Progenitor cell of endocrine pancreas (in vitro differentiated cells): ENCODE results near the gene ZNF579. TPM values are rescaled to one million over a fixed set of nuclear protein-coding genes. Genes with fewer than 3 reads are reported as not detected.
A peak's percentile ranks its signal among the peaks of the same experiment; 100 is the strongest.

Experiments
- DNase-seq: peaks from one replicate; pipeline ENCODE4 v3.0.0; 2021; ENCODE audit warnings: low spot score; ENCODE audit not compliant: unreplicated experiment
- H3K27ac Mint-ChIP-seq: 2 replicates; pipeline ENCODE4 v1.8.0; 2021; ENCODE audit warnings: mild to moderate bottlenecking, moderate library complexity, mixed read lengths
- H3K27me3 Mint-ChIP-seq: 2 replicates; pipeline ENCODE4 v1.8.0; 2021; ENCODE audit warnings: mixed read lengths
- H3K36me3 Mint-ChIP-seq: 2 replicates; pipeline ENCODE4 v1.8.0; 2022; ENCODE audit warnings: mixed read lengths; ENCODE audit not compliant: insufficient read depth
- H3K4me1 Mint-ChIP-seq: 2 replicates; pipeline ENCODE4 v1.8.0; 2021; ENCODE audit warnings: low read depth, mixed read lengths
- H3K4me3 Mint-ChIP-seq: 2 replicates; pipeline ENCODE4 v1.8.0; 2021; ENCODE audit warnings: low read depth, mild to moderate bottlenecking, moderate library complexity, mixed read lengths
- H3K9me3 Mint-ChIP-seq: 2 replicates; pipeline ENCODE4 v1.8.0; 2021; ENCODE audit warnings: low read depth, mixed read lengths
- total RNA-seq: library from RNA; stranded (reverse); gene quantifications from 2 replicates; pipeline ENCODE4 v1.2.1, GENCODE V29; 2021
- TF ChIP-seq, protein P1 (sequence below): fragments of 200-600 bp; sonication (generic); IDR thresholded peaks from one replicate; pipeline ENCODE4 v1.5.0; 2021; ENCODE audit warnings: antibody characterized with exemption, mild to moderate bottlenecking; ENCODE audit not compliant: unreplicated experiment

Gene ZNF579
- total RNA-seq, 1 donor from 2014 or later = 29.1 TPM

DNA sequence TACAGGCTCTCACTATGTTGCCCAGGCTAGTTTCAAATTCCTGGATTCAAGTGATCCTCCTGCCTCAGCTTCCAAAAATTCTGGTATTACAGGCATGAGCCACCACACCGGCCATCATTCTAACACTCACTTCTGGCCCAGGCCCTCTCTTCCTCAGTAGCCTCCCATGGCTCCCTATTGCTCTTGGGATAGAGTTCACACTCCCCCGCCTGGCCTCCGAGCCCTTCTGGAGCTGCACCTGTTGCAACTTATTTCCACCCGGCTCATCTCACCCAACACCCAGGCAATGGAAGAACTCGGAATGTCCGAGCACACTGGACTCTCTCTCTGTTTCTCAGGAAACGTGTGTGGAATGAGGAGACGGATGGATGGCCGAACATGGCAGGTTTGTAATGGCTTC, 26.3 kb downstream of the ZNF579 start:
- H3K4me1 Mint-ChIP-seq = peaks cover 22% of the 10 kb centered on the region
- peaks cover 15% of the 10 kb centered on the region for H3K27me3 Mint-ChIP-seq
- no peak for DNase-seq
- TF ChIP-seq, protein P1, sequence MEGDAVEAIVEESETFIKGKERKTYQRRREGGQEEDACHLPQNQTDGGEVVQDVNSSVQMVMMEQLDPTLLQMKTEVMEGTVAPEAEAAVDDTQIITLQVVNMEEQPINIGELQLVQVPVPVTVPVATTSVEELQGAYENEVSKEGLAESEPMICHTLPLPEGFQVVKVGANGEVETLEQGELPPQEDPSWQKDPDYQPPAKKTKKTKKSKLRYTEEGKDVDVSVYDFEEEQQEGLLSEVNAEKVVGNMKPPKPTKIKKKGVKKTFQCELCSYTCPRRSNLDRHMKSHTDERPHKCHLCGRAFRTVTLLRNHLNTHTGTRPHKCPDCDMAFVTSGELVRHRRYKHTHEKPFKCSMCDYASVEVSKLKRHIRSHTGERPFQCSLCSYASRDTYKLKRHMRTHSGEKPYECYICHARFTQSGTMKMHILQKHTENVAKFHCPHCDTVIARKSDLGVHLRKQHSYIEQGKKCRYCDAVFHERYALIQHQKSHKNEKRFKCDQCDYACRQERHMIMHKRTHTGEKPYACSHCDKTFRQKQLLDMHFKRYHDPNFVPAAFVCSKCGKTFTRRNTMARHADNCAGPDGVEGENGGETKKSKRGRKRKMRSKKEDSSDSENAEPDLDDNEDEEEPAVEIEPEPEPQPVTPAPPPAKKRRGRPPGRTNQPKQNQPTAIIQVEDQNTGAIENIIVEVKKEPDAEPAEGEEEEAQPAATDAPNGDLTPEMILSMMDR = no peak
- H3K36me3 Mint-ChIP-seq = no peaks in the 10 kb centered on the region
- H3K9me3 Mint-ChIP-seq = no peaks in the 10 kb centered on the region
- H3K4me3 Mint-ChIP-seq = no peak overlapping the region
- no peak overlapping the region for H3K27ac Mint-ChIP-seq

DNA sequence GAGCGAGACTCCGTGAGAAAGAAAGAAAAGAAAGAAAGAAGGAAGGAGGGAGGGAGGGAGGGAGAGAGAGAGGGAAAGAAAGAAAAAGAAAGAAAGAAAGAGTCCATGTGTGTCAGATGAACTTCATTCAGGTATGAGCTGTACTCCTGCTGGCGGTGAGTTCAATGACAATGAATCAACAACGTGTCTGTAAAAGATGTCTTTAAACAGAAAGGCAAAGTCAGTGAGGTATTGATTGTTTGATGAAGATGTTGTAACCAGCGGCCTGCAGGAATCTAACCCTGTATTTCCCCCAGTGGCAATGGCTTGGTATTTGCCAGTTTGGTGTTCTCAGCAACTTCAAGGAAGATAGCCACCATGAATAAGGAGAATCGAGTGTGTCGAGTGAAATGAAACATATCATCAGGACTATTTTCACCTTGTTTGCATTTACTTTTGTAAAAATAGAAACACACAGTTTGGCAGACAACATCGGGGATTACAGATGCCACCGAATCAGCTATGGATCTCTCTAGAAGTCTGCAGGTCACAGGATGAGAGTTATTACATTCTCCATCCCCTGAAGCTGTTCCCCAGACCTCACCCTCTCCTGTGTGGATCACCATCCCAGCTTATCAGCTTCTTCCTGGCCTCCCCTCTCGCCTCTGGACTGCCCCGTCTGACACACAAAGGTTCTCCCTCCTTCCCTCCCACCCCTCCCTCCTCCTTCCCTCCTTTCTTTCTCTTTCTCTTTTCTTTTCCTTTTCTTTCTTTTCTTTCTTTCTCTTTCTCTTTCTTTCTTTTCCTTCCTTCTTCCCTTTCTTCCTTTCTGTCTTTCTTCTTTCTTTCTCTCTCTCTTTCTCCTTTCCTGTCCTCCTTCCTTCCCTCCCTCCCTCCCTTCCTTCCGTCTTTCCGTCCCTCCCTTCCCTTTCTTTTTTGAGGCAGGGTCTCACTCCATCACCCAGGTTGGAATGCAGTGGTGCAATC, 27.1 kb downstream of the ZNF579 start:
- peaks cover 22% of the 10 kb centered on the region for H3K4me1 Mint-ChIP-seq

DNA sequence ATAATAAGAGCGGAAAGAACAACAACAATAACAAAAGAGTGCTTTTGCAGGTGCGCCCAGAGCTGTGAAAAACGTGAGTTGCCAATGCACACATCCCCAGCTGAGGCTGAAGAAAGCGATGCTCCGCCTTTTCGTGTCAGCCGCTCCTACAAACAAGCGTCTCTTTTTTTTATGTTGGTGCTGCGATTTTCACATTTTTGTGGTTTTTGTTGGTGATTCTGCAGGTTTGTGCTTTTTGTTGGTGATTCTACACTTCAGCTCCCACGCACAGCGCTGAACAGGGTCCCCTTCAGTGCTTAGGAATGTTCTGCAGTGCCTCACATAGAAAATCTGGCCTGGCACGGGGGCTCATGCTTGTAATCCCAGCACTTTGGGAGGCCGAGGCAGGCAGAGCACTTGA, 28.0 kb downstream of the ZNF579 start:
- H3K36me3 Mint-ChIP-seq = no peaks in the 10 kb centered on the region
- TF ChIP-seq, protein P1 = no peak
- H3K4me1 Mint-ChIP-seq = peaks cover 25% of the 10 kb centered on the region
- H3K27me3 Mint-ChIP-seq = peaks cover 15% of the 10 kb centered on the region
- H3K27ac Mint-ChIP-seq = peak overlapping the region; percentile 67
- H3K9me3 Mint-ChIP-seq = no peaks in the 10 kb centered on the region
- DNase-seq = no peak
- no peak overlapping the region for H3K4me3 Mint-ChIP-seq

More for the DNA sequence above, 27.1 kb downstream of the ZNF579 start:
- no peak for DNase-seq
- Mint-ChIP-seq H3K27me3 (peaks cover 15% of the 10 kb centered on the region), H3K9me3 (no peaks in the 10 kb centered on the region), H3K36me3 (no peaks in the 10 kb centered on the region), H3K27ac (peak overlapping the region; percentile 67), H3K4me3 (no peak overlapping the region)
- TF ChIP-seq, protein P1 = no peak

DNA sequence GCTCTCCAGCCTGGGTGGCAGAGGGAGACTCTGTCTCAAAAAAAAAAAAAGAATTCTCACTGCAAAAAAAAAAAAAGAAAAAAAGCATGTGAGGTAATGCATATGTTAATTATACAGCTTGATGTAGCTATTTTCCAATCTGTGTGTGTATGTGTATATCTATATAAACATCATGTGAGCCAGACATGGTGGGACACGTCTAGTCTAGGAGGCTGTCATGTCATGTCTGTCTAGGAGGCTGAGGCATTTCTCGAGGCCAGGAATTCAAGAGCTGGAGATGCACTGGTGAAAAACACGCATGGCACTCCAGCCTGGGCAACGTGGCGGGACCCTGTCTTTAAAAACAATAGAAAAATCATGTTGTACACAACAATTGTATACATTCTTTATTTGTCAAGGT, 28.4 kb downstream of the ZNF579 start:
- H3K4me3 Mint-ChIP-seq = no peak overlapping the region
- no peaks in the 10 kb centered on the region for H3K36me3 Mint-ChIP-seq
- H3K27me3 Mint-ChIP-seq = peaks cover 15% of the 10 kb centered on the region
- TF ChIP-seq, protein P1 = no peak
- peaks cover 25% of the 10 kb centered on the region for H3K4me1 Mint-ChIP-seq
- DNase-seq = no peak
- no peak overlapping the region for H3K27ac Mint-ChIP-seq
- no peaks in the 10 kb centered on the region for H3K9me3 Mint-ChIP-seq

DNA sequence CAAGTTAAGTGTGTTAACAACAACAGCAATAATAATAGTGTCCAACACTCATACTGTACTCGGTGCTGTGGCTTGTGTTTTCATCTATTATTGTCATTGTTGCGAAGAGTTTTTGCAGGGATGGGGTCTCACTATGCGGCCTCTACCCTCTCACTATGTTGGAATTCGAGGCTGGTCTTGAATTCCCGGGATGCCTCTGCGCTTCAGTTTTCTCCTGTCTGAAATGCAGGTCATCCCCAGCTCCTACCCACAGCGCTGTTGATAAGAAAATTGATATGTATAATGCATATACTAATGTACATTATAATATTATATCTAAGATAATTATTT, 30.4 kb downstream of the ZNF579 start:
- no peaks in the 10 kb centered on the region for H3K9me3 Mint-ChIP-seq
- peaks cover 23% of the 10 kb centered on the region for H3K27me3 Mint-ChIP-seq
- H3K4me1 Mint-ChIP-seq = peaks cover 26% of the 10 kb centered on the region
- H3K27ac Mint-ChIP-seq = peak overlapping the region; percentile 91
- peak overlapping the region; percentile 62 for H3K4me3 Mint-ChIP-seq
- TF ChIP-seq, protein P1 = no peak
- H3K36me3 Mint-ChIP-seq = no peaks in the 10 kb centered on the region
- DNase-seq = no peak
